Measurements from ENCODE around the gene ATRN.

DNA sequence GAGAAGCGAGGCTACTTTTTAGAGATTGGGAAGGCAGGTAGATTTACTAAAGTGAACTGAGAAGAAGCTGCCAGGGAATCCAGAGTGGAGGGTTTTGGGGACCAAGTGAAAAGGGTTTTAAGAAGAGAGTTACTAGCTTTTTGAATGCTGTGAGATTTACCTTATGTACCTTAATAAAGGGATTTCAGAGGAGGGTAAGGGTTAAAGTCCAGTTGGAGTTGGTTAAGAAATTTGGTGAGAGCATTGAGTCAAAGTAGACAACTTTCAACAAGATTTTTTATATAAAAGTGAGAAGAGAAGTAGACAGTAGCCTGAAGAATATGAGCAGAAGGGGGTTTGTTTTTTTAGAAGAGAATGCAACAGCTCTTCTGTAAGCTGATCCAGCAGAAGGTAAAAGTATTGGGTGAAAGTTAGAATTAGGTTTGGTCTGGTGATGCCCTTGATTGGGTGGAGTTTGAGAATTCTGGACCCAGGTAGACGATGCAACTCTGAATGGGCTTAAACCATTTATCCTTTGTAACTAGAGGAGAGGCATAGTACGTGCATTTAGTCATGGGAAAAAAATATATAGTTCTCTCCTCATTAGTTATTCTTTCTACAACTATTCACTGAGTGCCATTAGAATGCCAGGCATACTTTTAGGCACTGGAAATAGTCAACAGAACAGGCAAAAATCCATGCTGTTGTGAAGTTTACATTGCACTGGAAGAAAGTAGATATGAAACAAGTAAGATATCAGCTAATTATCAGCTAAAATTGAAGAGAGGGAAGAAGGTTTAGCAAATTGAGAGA is 44.8 kb downstream of the ATRN start:
- TF ChIP-seq EZH2phosphoT487 (IDR thresholded peaks at IDR 0.05; ENCODE audit: low read depth, severe bottlenecking, unreplicated experiment) = no peak
- TF ChIP-seq, protein P1, sequence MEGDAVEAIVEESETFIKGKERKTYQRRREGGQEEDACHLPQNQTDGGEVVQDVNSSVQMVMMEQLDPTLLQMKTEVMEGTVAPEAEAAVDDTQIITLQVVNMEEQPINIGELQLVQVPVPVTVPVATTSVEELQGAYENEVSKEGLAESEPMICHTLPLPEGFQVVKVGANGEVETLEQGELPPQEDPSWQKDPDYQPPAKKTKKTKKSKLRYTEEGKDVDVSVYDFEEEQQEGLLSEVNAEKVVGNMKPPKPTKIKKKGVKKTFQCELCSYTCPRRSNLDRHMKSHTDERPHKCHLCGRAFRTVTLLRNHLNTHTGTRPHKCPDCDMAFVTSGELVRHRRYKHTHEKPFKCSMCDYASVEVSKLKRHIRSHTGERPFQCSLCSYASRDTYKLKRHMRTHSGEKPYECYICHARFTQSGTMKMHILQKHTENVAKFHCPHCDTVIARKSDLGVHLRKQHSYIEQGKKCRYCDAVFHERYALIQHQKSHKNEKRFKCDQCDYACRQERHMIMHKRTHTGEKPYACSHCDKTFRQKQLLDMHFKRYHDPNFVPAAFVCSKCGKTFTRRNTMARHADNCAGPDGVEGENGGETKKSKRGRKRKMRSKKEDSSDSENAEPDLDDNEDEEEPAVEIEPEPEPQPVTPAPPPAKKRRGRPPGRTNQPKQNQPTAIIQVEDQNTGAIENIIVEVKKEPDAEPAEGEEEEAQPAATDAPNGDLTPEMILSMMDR (IDR thresholded peaks at IDR 0.05; ENCODE audit: poor library complexity) = no peak
- TF ChIP-seq EZH2 (IDR thresholded peaks at IDR 0.05; ENCODE audit: borderline replicate concordance) = no peak

All from hepatocyte (in vitro differentiated cells).